Measurements from ENCODE around the gene TCHHL1.

The TCHHL1 gene

DNA sequence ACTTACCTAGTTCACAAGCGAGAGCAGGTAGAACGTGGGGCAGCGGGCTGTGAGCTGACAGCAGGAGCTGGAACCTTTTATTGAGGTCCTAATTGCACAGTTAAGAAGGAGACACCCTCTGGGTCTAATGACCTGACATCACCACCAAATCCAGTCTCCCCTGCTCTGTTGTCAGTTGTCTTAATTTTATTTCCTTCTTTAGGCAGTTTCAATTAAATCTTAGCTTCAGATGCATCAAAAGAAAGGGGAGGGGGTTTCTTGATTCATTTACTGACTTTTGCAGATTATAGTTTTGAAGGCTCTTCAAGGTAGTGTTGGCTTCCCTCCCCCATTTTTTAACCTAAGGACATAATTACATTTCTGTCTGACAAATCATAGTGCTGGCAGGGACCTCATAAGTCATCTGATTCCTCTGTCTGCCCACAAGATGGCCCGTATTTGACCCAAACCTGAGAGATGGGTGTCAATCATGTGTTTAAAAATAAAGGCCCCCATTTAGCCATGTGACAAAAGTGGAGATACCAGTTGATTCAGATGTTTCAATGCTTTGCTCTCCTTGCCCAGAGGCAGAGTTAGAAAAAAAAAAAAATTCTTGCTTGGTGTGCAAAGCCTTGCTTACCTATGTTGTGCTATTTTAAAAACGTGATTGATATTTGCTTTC lies at the start of gene TCHHL1:
Gene TCHHL1, minus strand, starts transcription at position 51 of the 661 bp plus-strand sequence. CDS start 921 bp downstream, outside the sequence.
- DNase-seq, result no peak

DNA sequence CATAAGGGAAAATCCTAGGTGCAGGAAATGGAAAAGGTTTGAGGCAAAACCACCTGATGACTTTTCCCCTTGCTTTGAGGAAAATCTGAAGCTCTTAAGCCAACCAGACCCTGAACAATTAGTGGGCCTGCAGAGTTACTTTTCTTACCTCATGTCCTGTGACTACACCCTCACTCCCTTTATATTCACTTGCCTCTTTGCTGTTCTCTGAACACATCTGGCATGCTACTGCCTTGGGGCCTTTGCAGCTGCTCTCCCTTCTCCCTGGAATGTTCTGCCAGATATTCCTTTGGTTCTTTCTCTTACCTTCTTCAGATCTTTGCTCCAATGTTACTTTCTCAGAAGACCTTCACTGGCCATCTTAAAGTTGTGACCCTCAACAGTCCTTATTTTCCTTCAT lies 48.4 kb upstream of the TCHHL1 start:
- DNase-seq, result no peak

DNA sequence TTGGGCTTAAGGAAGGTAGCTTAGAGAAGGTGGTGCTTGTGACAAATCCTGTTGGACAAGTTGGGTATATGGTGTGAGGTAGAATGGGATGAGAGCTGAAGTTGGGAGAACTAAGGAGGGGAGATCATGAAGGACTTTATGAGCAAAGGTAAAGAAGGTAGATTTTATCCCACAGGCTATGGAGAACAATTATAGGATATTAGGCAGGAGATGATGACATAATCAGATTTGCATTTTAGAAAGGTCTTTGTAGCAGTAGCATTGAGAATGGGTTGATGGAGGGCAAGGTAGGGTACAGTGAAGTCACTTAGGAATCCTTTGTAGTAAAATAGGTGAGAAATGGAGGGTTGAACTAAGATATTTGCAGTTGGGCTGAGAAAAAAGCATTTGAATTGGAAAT lies 41.3 kb upstream of the TCHHL1 start:
- no peak for DNase-seq

- no peak for DNase-seq
These were observed 38.8 kb upstream of the TCHHL1 start for GRCh38 chr1:152127673-152128072.

DNA sequence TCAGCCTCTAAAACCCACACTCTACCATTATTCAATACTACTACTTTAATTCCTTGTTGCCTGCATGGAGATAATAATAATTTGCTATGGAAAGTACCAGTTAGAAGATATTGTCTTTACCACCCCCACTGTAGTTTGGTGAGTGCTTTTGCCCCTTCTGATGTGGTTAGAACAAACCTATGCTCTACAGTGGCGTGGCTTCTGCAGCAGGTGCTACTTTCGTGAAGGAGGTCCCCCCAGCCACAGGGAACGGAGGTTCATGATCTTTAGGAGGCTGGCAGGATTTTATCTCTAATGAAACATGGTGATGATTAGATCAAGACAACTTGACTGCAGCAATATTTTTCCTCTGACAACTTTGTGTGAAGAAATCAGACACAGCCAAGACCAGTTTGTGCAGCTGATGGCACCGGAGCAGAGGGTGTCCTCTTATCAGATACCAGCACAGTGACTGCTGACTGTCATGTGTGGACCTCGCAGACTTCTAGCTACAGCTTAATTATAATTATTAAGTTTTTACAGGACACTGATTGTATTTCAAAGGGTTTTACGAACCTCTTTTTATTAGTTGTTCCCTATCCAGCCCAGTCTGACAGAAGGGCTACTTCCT lies 37.1 kb upstream of the TCHHL1 start:
- no peak for DNase-seq

- no peak for DNase-seq
These were observed 30.1 kb upstream of the TCHHL1 start for GRCh38 chr1:152118915-152119314.

DNA sequence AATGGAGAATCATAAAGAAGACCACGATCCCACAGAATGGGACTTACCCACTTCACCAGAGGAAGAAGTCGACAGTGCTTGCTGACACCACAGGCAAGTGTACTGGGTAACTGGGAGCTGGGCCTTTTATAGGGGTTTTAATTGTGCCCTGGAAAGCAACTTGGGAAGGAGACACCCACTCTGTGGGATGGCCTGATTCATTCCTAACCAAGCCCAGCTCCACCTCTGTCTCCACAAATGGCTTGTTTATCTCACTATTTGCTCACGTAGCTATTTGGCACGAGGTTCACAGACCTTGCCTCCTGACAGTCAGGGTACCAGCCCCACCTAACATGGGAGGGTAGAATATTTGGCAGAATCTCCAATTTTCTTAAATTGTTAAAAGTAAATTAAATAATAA lies 26.5 kb upstream of the TCHHL1 start, which contains the start of gene TCHH:
Gene TCHH, minus strand, starts transcription at position 101 of the 400 bp plus-strand sequence. CDS start 1,364 bp downstream, outside the sequence.
- DNase-seq, result no peak

DNA sequence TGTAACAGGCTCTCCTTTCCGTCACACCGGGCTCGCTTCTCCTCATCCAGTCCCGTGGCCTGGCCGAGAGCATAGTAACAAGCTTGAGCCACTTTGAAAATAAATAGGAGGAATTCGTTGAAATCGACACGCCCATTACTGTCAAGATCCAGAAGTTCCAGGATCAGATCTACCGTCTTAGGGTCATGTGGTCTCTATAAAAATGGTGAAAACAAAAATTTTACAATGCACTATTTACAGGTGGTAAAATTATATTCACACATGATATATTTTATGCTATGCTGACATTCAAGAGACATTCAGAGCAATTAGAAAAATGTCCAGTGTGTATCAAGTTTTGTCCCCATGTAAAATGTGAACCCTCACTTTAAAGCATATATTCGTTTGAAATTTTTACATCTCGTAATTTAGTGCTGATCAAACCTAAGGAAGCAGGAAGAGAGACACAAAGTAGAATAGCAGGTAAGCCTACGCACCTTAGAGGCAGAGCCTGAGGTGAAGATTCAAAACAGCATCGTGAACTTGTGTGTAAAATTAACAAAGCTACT lies 24.1 kb upstream of the TCHHL1 start:
- no peak for DNase-seq

DNA sequence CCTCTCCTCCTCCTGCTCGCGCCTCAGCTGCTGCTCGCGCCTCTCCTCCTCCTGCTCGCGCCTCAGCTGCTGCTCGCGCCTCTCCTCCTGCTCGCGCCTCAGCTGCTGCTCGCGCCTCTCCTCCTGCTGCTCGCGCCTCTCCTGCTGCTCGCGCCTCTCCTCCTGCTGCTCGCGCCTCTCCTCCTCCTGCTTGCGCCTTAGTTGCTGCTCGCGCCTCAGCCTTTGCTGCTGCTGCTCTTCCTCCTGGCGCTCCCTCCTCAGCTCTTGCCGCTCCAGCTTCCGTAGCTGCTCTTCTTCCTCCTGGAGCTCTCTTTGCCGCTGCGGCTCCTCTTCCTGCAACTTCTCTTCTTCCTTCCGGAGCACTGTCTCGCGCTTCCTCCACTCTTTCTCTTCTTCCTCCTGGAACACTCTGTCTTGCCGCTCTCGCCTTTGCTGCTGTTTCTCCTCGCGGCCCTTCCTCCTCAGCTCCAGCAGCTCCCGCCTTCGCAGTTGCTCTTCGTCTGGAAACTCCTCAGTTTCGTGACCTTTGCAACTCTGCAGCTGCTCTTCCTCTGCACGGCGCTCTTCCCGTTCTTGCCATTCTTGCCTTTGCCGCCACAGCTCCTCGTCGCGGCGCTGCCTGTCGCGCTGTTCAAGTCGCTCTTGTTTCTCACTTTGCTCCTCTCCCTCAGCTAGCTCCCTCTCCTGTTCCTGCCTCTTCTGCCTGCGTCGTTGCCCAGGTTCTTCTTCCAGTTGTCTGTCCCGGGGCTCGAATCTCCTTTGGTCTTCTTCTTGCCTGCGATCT lies 23.4 kb upstream of the TCHHL1 start:
- no peak for DNase-seq

- no peak for DNase-seq
These were observed 22.7 kb upstream of the TCHHL1 start for GRCh38 chr1:152111515-152111968.

DNA sequence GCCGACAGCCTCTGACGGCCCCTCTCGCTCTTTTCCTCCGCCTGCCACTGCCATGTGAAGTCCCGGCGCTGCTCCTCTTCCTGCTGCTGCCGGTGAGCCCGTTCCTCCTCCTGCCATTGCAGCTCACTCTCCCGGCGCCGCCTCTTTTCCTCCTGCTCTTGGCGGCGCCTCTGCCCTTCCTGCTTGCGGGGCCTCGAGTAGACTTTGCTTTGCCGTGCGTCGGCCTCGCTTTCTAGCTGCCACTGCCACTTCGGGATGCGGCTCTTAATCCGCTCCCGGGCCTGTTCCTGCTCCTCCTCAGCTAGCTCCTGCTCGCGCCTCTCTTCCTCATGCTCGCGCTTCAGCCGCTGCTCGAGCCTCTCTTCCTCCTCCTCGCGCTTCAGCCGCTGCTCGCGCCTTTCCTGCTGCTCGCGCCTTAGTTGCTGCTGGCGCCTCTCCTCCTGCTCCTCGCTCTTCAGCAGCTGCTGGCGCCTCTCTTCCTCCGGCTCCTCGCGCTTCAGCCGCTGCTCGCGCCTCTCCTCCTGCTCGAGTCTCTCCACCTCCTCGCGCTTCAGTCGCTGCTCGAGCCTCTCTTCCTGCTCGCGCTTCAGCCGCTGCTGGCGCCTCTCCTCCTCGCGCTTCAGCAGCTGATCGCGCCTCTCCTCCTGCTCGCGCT lies 22.1 kb upstream of the TCHHL1 start:
- no peak for DNase-seq

GRCh38 chr1:152110365-152110859 lies 21.5 kb upstream of the TCHHL1 start:
- no peak for DNase-seq

DNA sequence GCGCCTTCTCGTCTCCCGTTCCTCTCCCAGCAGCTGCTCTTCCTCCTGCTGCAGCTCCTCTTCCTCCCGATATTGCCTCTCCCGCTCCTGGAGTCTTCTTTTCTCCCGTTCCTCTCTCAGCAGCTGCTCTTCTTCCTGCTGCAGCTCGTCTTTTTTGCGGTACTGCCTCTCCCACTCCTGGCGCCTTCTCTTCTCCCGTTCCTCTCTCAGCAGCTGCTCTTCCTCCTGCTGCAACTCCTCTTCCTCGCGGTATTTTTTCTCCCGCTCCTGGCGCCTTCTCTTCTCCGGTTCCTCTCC lies 21.1 kb upstream of the TCHHL1 start:
- DNase-seq, result no peak

DNA sequence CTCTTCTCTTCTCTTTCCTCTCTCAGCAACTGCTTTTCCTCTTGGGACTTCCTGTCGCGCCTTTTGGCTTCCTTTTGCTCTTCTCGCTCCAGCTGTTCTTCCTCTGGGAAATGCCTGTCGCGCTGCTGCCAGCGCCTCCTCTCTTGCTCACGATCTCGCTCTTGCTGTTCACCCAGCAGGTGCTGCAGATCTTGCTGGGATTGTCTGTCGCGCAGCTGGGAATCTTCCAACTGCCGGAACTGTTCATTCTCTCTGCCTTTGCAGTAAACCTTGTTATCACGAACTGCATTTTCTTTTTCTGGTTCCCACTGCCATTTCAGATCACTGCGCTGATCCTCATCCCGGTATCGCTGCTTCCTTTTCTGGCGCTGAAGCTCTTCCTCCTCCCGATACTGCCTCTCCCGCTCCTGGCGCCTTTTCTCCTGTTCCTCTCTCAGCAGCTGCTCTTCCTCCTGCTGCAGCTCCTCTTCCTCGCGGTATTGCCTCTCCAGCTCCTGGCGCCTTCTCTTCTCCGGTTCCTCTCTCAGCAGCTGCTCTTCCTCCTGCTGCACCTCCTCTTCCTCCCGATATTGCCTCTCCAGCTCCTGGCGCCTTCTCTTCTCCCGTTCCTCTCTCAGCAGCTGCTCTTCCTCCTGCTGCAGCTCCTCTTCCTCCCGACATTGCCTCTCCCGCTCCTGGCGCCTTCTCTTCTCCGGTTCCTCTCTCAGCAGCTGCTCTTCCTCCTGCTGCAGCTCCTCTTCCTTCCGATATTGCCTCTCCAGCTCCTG lies 20.6 kb upstream of the TCHHL1 start:
- no peak for DNase-seq

GRCh38 chr1:152108882-152109222 lies 20.0 kb upstream of the TCHHL1 start:
- DNase-seq, result no peak

- no peak for DNase-seq
These were observed 19.4 kb upstream of the TCHHL1 start for GRCh38 chr1:152107984-152108881.

DNA sequence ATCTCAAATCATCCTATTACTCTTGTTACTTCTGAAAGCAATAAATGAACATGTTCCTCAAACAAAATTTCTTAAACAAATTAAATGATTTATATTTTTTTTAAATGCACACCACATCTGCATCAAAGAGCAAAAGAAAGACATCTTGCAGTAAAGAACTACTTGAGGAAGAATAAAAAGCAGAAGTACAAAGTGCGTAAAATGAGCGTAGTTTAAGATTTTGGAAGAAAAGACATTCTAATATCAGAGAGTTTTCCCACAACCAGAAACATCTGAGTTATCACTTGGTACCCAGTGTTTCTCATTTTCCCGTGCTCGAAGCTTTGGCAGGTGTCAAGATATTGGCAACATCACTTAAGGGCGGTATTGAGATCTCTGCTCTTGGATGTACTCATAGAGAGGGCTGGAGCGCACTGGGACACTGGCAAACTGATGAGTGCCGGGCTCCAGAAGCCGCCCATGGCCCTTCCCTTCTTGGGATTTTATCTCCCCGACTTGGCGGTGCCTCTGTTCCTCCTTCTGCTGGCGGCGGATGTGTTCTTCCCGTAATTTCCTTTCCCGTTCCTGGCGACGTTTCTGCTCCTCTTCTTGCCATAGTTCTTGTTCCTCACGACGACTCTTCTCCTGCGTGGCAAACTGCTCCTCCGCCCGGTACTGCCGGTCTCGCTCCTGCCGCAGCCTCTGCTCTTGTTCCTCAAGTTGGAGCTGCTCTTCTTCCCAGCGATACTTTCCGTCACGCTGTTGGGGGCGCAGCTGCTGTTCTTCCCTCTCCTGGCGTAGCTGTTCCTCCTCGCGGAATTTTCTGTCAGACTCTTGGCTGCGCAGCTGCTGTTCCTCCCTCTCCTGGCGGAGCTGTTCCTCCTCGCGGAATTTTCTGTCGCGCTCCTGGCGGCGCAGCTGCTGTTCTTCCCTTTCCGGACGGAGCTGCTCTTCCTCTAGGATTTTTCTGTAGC lies 18.4 kb upstream of the TCHHL1 start:
- DNase-seq, result no peak

DNA sequence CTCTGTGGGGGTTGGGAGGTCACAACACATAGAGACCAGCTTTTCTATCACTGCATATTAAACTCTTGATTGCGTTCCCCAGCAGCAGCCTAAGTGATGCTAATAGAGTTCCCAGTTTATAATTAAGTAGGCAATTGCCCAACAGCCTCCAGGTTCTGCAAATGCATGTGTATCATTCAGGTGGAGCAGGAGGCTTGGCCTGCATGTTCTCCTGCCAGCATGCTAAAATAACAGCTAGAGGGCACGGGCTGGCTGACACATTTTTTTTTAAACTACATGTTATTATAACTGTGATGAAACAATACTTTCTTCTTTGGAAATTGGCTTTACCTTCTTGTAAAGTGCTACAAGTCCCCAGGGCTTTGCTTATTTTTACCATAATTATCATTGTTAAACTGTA lies 16.0 kb upstream of the TCHHL1 start:
- DNase-seq, result no peak

- DNase-seq, result no peak
These were observed 8.1 kb upstream of the TCHHL1 start for GRCh38 chr1:152096931-152097330.

- no peak for DNase-seq
These were observed 2.1 kb downstream of the TCHHL1 start for GRCh38 chr1:152086760-152087159.
